Left renal cortex interstitium (tissue), 4 donors: ENCODE data around the gene LFNG. TPM values are rescaled to one million over a fixed set of nuclear protein-coding genes. Genes with fewer than 3 reads are reported as not detected.

Source experiments
- DNase-seq, 4 donors: peaks; one replicate each; pipeline ENCODE4 v3.0.0-alpha.2; 2013; ENCODE audit warnings: low read depth in 4 of 4, low spot score in 2 of 4, missing footprints in 1 of 4
- polyA plus RNA-seq, 4 donors: library from polyadenylated mRNA; unstranded; fragments of 120-200 nt; gene quantifications; one replicate each; pipeline ENCODE4 v1.2.1, GENCODE V29; 2013; ENCODE audit not compliant: insufficient read length in 4 of 4

The LFNG gene
- 10 to 100 TPM; 27.0 to 44.4 (median 38.0) TPM for polyA plus RNA-seq

- DNase-seq: peak in 1 of 4 donors; percentile 78
These were observed at the start of gene LFNG for GRCh38 chr7:2519119-2519930. Gene LFNG (plus strand): TSS chr7:2519774. CDS start chr7:2519862, 88 bp downstream.

- no peak for DNase-seq
These were observed 49.2 kb upstream of the LFNG start for GRCh38 chr7:2470204-2471021.

DNA sequence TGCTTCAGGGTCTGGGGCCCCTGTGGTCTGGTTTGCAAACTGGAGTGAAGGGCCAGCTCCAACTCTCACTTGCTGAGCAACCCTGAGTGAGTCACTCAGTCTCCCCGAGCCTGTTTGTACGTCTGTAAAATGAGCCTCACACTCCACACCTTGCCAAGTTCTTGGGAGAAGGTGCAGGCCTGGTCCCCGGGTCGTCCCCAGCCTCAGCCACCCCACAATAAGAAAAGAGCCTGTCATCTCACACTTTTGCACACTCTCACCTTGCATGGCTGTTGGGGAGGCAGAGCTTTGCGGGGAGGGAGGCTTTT lies 48.6 kb upstream of the LFNG start:
- DNase-seq: no peak

DNA sequence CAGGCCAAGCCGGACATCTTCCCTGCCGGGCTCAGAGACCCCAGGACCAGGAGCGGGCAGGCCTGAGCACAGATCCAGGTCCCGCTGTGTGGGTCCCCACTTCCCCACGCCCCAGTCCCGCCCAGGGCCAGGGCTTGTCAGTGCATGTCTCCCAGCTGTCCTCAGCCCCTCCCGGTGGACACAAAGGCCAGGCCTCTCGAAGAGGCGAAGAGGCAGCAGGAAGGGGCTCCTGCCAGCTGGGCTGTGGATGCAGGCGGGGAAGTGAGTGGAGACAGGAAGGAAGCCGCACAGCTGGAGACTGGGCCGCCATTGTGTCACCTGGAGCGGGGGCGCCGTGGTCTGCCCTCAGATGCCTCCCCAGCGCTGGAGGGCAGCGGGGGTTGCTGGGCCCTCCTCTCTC lies 48.2 kb upstream of the LFNG start:
- DNase-seq: no peak

GRCh38 chr7:2472739-2473138 lies 46.8 kb upstream of the LFNG start:
- DNase-seq: no peak

DNA sequence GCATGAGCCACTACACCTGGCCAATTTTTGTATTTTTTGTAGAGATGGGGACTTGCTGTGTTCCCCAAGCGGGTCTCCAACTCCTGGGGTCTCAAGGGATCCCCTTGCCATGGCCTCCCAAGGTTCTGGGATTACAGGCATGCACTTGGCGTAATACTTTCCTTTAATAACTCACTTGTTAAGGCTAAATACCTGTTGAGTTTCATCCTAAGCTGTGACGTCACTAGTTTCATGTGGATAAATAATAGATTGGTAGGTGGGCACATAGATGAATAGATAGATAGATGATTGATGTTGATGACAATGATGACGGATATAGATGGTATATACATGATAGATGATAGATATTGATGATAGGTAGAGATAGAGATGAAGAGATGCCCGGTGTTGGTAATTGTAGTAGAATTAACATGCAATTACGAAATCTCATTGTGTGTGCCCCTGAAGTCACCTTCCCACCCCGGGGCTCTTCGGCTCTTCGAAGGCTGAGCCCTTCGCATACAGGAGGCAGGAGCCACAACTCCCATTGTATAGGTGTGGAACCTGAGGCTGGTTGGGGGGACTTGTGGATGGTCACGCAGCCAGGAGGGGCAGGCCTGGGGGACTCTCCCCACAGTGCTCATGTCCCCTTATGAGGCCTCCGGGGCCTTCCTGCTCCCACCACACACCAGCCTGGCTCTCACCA lies 45.9 kb upstream of the LFNG start:
- DNase-seq: no peak

GRCh38 chr7:2474224-2474623 lies 45.4 kb upstream of the LFNG start:
- DNase-seq: no peak

DNA sequence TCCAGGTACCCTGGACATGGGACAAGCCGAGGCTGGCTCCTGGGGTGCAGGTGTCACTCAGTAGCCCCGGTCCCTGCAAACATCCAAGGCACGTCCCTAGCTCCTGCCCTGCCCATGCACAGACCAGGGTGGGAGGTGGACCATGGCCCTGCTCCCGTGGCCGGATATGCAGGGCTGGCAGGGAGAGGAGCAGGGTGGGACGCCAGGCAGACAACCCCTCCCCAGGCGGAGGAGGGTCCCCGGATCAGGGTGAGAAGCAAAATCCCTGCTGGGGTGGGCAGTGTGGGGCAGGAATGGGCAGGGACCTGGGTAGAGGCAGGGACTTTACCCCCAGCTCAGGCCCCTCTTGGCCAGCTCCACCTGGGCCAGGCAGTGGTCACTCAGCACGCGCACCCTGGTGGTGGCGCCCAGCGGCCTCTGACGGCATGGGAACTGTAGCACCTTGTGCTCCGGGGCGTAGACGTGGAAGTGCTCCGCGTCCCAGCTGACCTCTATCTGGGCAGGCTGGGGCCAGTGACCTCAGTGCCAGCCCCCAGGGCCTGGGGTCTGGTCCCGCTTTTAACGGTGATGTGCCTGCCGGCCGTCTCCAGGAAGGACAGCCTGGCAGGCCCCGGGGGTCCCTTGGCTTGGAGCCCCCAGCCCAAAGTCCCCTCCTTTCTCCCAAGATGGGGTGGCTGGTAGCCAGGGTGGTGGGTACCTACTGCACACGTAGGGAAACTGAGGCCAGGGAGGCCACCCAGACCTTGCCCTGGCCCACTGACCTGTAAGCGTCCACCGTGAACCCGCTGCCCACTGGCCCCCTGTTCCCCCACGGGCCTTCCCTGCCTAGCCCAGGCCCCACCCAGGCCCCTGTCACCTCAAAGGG lies 44.5 kb upstream of the LFNG start:
- DNase-seq: no peak

DNA sequence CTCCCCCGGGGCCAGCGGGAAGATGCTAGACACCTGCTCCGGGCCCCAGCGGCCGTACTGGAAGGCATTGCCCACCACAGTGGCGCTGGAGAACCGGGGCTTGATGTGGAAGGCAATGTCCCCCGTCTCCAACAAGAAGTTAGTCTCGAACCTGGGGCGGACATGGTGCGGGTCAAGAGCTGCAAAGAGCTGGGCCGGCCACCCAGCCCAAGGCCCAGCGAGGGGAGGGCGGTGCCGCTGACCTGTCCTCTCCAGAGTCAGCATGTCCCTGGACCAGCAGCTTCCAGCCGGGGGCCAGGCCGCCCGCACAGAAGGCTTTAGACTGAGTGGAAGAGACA lies 43.9 kb upstream of the LFNG start:
- no peak for DNase-seq

DNA sequence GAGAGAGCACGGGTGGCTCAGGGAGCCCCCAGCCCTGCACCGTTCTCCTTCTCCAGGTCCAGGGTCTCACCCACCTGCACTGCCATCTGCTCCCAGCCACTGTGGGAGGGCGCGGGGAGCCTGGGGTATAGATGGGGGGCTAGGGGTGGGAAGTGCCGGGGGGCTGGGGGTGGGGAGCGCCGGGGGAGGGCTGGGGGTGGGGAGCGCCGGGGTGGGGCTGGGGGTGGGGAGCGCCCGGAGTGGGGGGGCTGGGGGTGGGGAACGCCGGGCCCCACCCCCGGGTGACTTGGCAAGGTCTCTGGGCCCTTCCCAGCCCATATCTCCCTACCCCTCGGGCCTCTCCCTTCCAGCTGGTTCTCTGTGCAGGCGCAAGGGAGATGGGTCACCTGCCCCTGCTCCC lies 43.3 kb upstream of the LFNG start, which contains the start of gene GRIFIN:
GRIFIN (minus strand) TSS at position 101 of the 400 bp plus-strand sequence; CDS start at position 86, 15 bp downstream.
- DNase-seq: no peak

DNA sequence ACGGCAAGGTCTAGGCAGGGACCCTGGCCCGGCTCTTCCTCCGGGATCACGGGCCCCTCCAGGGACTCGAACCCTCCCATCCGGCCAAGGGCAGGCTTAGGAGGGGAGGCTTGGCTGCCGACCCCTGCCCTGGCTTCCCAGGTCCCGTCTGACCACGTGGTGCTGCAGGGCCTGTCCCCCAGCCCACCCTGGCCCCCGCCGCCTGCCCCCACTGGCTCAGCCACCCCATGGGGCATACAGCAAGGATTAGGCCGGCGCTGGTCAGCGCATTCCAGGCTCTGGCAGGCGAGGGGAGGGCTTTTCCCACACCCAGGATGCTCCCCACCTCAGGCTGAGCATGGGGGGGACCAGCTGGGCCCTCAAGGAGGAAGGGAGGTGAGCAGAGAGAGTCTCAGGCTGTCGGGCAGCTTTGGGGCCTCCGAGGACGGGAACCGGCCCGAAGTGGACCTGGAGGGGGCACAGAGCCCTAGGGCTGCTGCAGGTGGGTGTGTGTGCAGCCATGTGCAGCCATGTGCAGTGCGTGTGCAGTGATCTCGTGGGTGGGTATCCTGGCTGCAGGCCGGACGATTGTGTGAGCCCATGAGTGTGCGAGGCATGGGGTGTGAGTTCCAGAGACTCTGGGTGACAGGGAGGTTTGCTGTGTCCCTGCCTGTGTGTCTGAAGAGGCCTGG lies 42.7 kb upstream of the LFNG start:
- DNase-seq: no peak

DNA sequence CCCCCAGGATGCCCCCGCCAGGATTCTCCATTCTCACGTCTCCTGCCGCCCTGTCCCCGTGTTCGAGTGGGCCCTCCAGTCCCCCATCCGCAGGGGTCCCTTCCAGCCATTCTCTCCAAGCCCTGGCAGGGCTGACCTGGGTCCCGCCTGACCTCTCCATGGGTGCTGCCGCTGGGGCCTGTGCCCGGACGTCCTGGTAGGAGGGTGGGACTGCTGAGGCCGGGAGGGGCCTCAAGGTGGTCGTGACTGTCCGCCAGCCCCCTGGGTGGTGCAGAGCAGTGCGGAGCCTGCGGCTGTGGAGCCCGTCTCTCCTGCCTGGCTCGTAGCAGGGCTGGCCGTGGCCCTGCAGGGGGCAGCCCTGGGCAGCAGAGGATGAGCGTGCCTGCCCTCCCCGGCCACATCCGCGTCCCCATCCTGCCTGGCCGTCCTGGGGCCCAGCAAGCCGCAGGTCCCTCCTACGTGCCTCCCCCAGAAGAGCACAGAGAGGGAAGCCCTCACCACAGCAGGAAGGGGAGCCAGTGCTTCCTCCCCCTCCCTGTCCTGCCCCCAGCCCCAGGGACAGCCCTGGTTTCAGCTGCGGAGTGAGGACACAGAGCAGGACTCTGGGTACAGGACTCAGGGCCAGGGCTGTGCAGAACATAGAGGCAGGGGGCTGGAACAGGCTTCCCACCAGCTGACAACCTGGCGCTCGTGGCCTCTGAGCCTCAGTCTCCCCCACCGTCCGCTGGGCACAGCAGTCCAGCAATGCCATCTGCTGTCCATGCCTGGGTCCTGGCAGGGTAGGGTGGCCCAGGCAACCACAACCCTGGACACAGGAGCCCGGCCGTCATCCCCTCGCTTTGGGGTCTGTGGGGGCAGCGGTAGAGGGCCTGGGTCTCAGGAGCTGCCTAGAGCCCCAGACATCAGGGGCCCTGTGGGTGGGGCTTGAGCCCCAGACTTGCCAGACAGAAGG lies 41.9 kb upstream of the LFNG start:
- no peak for DNase-seq

DNA sequence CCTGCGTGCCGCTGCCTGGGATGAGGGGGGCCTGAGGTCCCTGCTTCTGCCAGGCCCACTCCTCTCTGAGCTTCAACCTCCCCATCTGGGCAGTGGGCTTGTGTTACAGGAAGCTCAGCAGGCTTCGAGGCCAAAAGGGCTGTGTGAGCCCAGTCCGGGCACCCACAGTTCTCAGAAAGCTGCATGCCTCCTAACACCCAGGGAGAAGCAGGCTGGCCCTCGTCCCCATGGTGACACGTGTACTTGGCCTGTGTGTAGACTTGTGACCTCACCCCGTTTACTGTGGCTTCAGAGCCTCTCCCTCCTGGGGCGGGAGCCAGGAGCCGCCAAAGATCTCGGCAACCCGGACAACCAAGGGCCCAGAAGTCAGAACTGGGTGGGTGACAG lies 41.2 kb upstream of the LFNG start:
- DNase-seq: no peak

DNA sequence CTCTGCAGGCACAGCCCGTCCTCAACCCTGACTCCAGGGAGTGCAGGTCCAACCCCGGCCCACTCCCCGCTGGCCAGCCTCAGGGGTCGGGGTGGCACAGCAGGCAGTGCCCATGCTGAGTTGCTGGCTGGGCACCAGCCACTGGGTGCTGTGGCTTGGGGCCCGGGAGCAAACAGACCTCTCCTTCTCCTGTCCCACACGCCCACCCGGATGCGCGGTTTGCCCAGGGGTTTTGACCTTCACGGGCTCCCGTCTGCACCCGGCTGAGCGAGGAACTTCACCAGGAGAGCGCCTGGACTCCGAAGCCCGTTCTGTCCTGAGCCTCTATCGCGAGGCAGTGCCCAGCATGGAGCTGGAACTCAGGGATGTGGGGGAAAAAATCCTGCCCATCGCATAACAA lies 40.8 kb upstream of the LFNG start:
- DNase-seq: no peak

DNA sequence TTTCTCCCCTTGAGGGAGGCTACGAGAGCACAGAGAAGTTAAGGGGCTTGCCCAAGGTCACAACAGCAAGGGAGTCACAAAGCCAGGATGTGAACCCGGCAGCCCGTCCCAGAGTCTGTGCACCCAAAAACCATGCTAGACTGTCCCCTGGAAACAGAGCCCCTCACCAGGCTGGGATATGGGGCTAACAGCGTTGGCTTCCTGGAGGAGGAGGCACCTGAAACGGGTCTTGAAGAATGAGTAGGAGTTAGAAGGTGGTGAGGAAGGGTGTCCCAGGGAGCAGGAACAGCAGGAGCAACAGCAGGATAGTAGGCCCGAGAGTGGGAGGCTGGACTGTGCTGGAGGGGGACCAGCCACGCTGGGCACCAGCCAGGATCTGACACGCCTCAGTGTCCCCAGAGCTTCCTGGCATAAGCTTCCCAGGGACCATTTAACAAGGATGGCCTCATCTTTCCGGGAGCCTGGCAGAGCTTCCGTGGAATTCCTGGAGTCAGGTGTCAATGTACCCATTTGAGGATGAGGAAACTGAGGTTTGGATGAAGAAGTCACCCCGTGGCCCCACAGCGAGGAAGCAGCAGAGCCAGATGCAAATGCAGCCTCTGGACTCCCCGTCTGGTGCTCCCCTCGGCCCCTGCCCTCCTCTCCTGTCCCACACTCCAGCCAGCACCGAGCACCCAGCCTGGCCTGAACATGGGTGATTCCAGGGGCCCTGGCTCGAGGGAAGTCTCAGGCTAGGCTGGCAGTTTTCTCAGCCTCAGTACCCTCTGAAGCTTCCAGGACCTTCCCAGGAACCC lies 40.1 kb upstream of the LFNG start:
- no peak for DNase-seq

DNA sequence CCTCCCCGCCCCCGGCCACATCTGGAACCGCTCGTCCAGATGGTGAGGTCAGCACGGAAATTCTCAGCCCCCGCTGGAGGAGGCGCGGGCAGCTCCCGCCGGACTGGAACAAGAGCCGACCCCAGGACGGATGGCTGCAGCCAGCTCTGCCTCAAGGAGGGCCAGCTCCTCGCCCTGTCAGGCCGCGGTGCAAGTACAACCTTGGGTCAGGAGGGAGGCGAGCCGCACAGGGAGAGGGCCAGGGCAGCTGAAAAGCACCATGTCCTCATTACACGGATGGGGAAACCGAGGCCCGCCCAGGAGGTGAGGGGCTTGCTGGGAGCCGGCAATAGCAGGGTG lies 39.5 kb upstream of the LFNG start:
- no peak for DNase-seq

- no peak for DNase-seq
These were observed 38.4 kb upstream of the LFNG start for GRCh38 chr7:2481195-2481594.
